NCI-H146 treated with DMSO at 0.1 percent for 48 hours (cell line): ENCODE measurements around the gene DOCK1.

Experiments
- DNase-seq: peaks from one replicate; lab custom pipeline; 2025; ENCODE audit not compliant: unreplicated experiment; lab: John Stamatoyannopoulos, UW

The DOCK1 gene

GRCh38 chr10:127332631-127333030, 427.4 kb downstream of the DOCK1 start:
- DNase-seq = no peak

GRCh38 chr10:127337801-127338200, 432.6 kb downstream of the DOCK1 start:
- no peak for DNase-seq

GRCh38 chr10:127338399-127339110, 433.3 kb downstream of the DOCK1 start:
- no peak for DNase-seq

- no peak for DNase-seq
Measured at GRCh38 chr10:127343821-127344220, 438.6 kb downstream of the DOCK1 start.

GRCh38 chr10:127344346-127344745, 439.1 kb downstream of the DOCK1 start:
- DNase-seq = no peak

- peak; percentile 89 for DNase-seq
Measured at GRCh38 chr10:127345231-127345965, 440.2 kb downstream of the DOCK1 start.

- DNase-seq = no peak
Measured at GRCh38 chr10:127346604-127347003, 441.4 kb downstream of the DOCK1 start.

GRCh38 chr10:127347202-127347959, 442.2 kb downstream of the DOCK1 start:
- DNase-seq = peak; percentile 26

GRCh38 chr10:127349737-127350136, 444.5 kb downstream of the DOCK1 start:
- no peak for DNase-seq

GRCh38 chr10:127351542-127351941, 446.3 kb downstream of the DOCK1 start:
- no peak for DNase-seq

GRCh38 chr10:127353544-127353943, 448.3 kb downstream of the DOCK1 start:
- DNase-seq = peak; percentile 25

GRCh38 chr10:127354255-127354654, 449.0 kb downstream of the DOCK1 start:
- DNase-seq = no peak

- DNase-seq = no peak
Measured at GRCh38 chr10:127354992-127355391, 449.8 kb downstream of the DOCK1 start.

- DNase-seq = no peak
Measured at GRCh38 chr10:127356360-127356759, 451.1 kb downstream of the DOCK1 start.

GRCh38 chr10:127357265-127357664, 452.0 kb downstream of the DOCK1 start:
- no peak for DNase-seq

- no peak for DNase-seq
Measured at GRCh38 chr10:127358337-127358736, 453.1 kb downstream of the DOCK1 start.

GRCh38 chr10:127364034-127364433, 458.8 kb downstream of the DOCK1 start:
- no peak for DNase-seq

GRCh38 chr10:127368101-127368500, 462.9 kb downstream of the DOCK1 start:
- DNase-seq = no peak

- no peak for DNase-seq
Measured at GRCh38 chr10:127368929-127369328, 463.7 kb downstream of the DOCK1 start.

- DNase-seq = no peak
Measured at GRCh38 chr10:127370601-127371000, 465.4 kb downstream of the DOCK1 start.

- no peak for DNase-seq
Measured at GRCh38 chr10:127372361-127372760, 467.1 kb downstream of the DOCK1 start.
